Lung (tissue), 12 donors: Measurements from ENCODE around the gene C3orf62. TPM values are rescaled to one million over a fixed set of nuclear protein-coding genes. Genes with fewer than 3 reads are reported as not detected.
A peak's percentile ranks its signal among the peaks of the same experiment; 100 is the strongest.

Experiments
- ATAC-seq: fragments of 200-7000 bp; cut with Tn5 transposase; one replicate; pipeline ENCODE4 v1.9.1; 2020; ENCODE audit warnings: moderate number of reproducible peaks; ENCODE audit not compliant: insufficient read depth, low FRiP score
- DNase-seq, 3 donors: peaks; one replicate each; pipeline ENCODE4 v3.0.0-alpha.2; 2013 to 2017
- H3K27ac ChIP-seq, 2 donors: one replicate each; pipeline ENCODE4 v1.5.1; 2013; ENCODE audit warnings: mild to moderate bottlenecking in 2 of 2, moderate library complexity in 2 of 2, control low read depth in 1 of 2, inconsistent platforms in 1 of 2, low read depth in 1 of 2, low read length in 1 of 2
- H3K27me3 ChIP-seq, 3 donors: one replicate each; pipeline ENCODE4 v1.5.1; 2013; ENCODE audit warnings: low read length in 2 of 3; ENCODE audit not compliant: control insufficient read depth in 3 of 3, insufficient read depth in 3 of 3
- H3K36me3 ChIP-seq, 4 donors: one replicate each; pipeline ENCODE4 v1.5.1; 2013; ENCODE audit warnings: low read length in 4 of 4, mild to moderate bottlenecking in 1 of 4, moderate library complexity in 1 of 4; ENCODE audit not compliant: control insufficient read depth in 4 of 4, insufficient read depth in 4 of 4
- H3K4me1 ChIP-seq, 5 donors: one replicate each; pipeline ENCODE4 v1.5.1; 2013; ENCODE audit warnings: low read length in 5 of 5, mild to moderate bottlenecking in 2 of 5, moderate library complexity in 1 of 5; ENCODE audit not compliant: control insufficient read depth in 5 of 5, insufficient read depth in 5 of 5
- H3K4me3 ChIP-seq: one replicate; pipeline ENCODE4 v1.5.1; 2013; ENCODE audit warnings: mild to moderate bottlenecking, control low read depth, moderate library complexity
- H3K9ac ChIP-seq, 2 donors: one replicate each; pipeline ENCODE4 v1.5.1; 2013; ENCODE audit warnings: low read length in 2 of 2, control low read depth in 1 of 2; ENCODE audit not compliant: insufficient read depth in 1 of 2
- H3K9me3 ChIP-seq, 4 donors: one replicate each; pipeline ENCODE4 v1.5.1; 2013; ENCODE audit warnings: low read length in 3 of 4, mild to moderate bottlenecking in 1 of 4, moderate library complexity in 1 of 4; ENCODE audit not compliant: control insufficient read depth in 4 of 4, insufficient read depth in 3 of 4
- WGBS, 2 donors: extraction: QIAGEN DNeasy Blood & Tissue Kit; methylation state at CpG; one replicate each; pipeline ENCODE4 v1.1.7; 2013; 5-methylcytosine and 5-hydroxymethylcytosine counted together
- polyA plus RNA-seq, 2 donors: library from polyadenylated mRNA; stranded (reverse); fragments of 200-250 nt; gene quantifications; one replicate each; pipeline ENCODE4 v1.2.1, GENCODE V29; 2013
- total RNA-seq, 2 donors: library from RNA; depleted of rRNA in 1 of 2; stranded (reverse); fragments of >200 nt in 1 of 2; gene quantifications; one replicate each; pipeline ENCODE4 v1.2.1, GENCODE V29; 2014 to 2021
- TF ChIP-seq, protein P1 (sequence below): IDR thresholded peaks from 2 replicates; pipeline ENCODE4 v1.5.1; 2012; ENCODE audit warnings: mild to moderate bottlenecking; ENCODE audit errors: control extremely low read depth, extremely low read depth
- donor health status: control.
- donor health status: control.
- donor health status: Bipolar disorder and iron deficiency.
- donor health status: healthy.
- donor health status: DM: yes; HTN: yes; CAD: no.

Gene C3orf62
- total and polyA plus RNA-seq, 4 donors, result 5.2 to 8.2 (median 7.0) TPM

DNA sequence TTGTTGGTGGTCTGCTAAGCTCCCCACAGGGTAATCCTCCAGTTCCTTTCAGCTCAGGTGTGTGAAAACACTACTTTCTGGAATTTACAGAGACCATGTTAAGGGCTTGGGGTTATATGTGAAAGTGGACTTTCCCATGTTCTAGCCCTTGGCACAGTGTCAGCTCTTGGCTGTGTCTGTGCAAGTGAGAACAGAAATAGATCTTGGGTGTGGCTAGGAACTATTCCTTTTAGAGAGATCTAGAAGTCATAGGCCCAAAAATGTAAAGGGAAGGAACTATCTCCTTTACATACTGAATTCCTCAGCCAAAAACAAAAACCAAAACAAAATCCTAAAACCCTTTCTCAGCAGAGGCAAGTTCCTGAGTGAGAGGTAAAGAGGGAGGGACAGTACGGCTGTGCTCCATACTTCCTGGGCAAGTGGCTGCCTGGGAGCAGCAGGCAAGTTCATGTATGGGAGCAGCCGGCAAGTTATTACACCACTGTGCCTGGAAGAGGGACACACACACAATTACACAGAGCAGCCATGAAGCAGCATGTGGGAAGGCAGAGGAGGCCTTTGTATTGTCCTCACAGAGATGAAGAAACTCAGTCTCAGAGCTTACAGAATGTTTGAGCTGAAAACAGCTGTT is 19.9 kb upstream of the C3orf62 start:
- no peak overlapping the region for H3K9ac ChIP-seq
- H3K9me3 ChIP-seq, result no peaks in the 10 kb centered on the region
- peaks cover 31 to 61% (median 48%) of the 10 kb centered on the region in 4 donors for H3K36me3 ChIP-seq
- ATAC-seq (no peak), DNase-seq (no peak)
- peak overlapping the region; percentile 75 to 80 for H3K27ac ChIP-seq
- no peak overlapping the region for H3K4me3 ChIP-seq
- H3K4me1 ChIP-seq, result peaks cover 0 to 7% (median 0%) of the 10 kb centered on the region in 5 donors
- 48 to 64% methylated on average over 2 of the region's 2 CpGs for WGBS, 2 donors
- TF ChIP-seq, protein P1, sequence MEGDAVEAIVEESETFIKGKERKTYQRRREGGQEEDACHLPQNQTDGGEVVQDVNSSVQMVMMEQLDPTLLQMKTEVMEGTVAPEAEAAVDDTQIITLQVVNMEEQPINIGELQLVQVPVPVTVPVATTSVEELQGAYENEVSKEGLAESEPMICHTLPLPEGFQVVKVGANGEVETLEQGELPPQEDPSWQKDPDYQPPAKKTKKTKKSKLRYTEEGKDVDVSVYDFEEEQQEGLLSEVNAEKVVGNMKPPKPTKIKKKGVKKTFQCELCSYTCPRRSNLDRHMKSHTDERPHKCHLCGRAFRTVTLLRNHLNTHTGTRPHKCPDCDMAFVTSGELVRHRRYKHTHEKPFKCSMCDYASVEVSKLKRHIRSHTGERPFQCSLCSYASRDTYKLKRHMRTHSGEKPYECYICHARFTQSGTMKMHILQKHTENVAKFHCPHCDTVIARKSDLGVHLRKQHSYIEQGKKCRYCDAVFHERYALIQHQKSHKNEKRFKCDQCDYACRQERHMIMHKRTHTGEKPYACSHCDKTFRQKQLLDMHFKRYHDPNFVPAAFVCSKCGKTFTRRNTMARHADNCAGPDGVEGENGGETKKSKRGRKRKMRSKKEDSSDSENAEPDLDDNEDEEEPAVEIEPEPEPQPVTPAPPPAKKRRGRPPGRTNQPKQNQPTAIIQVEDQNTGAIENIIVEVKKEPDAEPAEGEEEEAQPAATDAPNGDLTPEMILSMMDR, result no peak
- no peaks in the 10 kb centered on the region for H3K27me3 ChIP-seq

DNA sequence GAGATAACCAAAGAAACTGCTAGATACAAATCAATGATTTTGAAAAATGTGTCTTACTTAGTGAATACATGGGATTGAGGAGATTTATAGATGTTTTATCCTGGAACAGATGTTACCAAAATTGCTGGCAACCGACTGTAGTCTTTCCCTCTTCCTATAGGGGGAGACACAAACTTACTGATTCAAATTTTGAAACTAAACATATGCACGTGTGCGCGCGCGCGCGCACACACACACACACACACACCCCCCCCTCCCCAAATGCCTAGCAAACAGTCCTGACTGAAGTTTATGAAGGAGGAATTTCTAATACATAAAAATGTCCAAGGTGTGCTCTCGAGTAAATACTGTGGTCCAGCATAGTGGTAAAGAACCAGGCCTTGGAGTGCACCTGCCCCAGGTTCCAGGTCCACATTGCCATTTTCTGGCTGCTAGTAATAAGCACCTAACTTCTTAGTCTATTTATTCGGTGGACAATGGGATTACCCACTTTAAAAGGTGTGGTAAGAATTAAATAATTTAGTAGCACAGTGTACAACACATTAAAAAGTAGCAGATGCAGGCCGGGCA is 18.5 kb upstream of the C3orf62 start:
- no peaks in the 10 kb centered on the region for H3K9me3 ChIP-seq
- H3K9ac ChIP-seq, result no peak overlapping the region
- no peak for ATAC-seq
- H3K4me3 ChIP-seq, result no peak overlapping the region
- 69 to 77% methylated on average over 11 of the region's 11 CpGs for WGBS, 2 donors
- TF ChIP-seq, protein P1, result peak; percentile 15
- no peak overlapping the region for H3K27ac ChIP-seq
- H3K4me1 ChIP-seq, result peaks cover 0 to 7% (median 0%) of the 10 kb centered on the region in 5 donors
- peaks cover 34 to 59% (median 44%) of the 10 kb centered on the region in 4 donors for H3K36me3 ChIP-seq
- peak; percentile 32 to 36 (median 32) for DNase-seq
- no peaks in the 10 kb centered on the region for H3K27me3 ChIP-seq

DNA sequence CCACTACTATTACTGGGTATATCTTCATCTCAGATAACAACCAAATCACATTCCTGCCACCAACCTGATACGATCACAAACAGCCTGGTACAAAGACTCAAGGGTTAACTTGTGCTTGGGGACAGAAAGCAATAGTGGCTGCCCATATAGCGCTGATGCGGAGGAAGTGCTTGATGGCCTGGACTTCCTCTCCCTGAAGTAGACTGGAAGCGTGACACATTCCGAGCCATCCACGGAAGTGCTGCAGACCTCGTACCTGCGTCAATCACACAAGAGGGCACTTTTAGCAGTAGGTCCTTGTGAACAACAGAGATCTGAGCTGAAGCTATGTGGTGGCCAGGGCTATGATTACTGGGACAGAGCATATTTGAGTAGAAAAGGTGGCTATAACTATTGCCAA is 17.3 kb upstream of the C3orf62 start:
- Histone ChIP-seq H3K27ac (peak overlapping the region in 1 of 2 donors; percentile 15), H3K4me3 (peak overlapping the region; percentile 17), H3K9ac (no peak overlapping the region), H3K9me3 (no peaks in the 10 kb centered on the region), H3K27me3 (no peaks in the 10 kb centered on the region), H3K4me1 (peaks cover 0 to 7% (median 0%) of the 10 kb centered on the region in 5 donors), H3K36me3 (peaks cover 28 to 57% (median 41%) of the 10 kb centered on the region in 4 donors)
- TF ChIP-seq, protein P1, result no peak
- WGBS, 2 donors, result 61 to 66% methylated on average over 8 of the region's 8 CpGs
- DNase-seq (peak in 1 of 3 donors; percentile 24), ATAC-seq (no peak)
